Measurements from ENCODE around the gene TRIOBP.
"Not testable (repeated sequence)": the region's sequence is repeated elsewhere in the genome, so short reads cannot be mapped to it uniquely, and the experiment has no call there.

Gene TRIOBP

DNA sequence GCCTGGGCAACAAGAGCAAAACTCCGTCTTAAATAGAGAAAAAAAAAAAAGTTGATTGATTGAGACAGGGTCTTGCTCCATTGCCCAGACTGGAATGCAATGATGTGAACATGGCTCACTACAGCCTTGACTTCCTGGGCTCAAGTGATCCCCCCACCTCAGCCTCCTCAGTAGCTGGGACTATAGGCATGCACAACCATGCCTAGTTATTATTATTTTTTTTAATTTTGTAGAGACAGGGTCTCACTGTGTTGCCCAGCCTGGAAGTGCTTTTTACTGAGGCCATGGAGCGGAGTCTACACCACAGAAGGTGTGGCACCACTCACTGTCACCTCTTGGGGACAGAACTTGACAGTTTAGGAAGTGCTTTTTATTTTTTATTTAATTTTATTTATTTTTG is 17.8 kb downstream of the TRIOBP start:
- CTCF ChIA-PET, result no interaction called here
- POLR2A ChIA-PET (ENCODE audit: low non-redundant PET), result no interaction called here
- no peak for DNase-seq (ENCODE audit: low spot score)
- TF ChIP-seq, protein P1, sequence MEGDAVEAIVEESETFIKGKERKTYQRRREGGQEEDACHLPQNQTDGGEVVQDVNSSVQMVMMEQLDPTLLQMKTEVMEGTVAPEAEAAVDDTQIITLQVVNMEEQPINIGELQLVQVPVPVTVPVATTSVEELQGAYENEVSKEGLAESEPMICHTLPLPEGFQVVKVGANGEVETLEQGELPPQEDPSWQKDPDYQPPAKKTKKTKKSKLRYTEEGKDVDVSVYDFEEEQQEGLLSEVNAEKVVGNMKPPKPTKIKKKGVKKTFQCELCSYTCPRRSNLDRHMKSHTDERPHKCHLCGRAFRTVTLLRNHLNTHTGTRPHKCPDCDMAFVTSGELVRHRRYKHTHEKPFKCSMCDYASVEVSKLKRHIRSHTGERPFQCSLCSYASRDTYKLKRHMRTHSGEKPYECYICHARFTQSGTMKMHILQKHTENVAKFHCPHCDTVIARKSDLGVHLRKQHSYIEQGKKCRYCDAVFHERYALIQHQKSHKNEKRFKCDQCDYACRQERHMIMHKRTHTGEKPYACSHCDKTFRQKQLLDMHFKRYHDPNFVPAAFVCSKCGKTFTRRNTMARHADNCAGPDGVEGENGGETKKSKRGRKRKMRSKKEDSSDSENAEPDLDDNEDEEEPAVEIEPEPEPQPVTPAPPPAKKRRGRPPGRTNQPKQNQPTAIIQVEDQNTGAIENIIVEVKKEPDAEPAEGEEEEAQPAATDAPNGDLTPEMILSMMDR (conservative IDR thresholded peaks at IDR 0.05; ENCODE audit: low read depth), result no peak
- no peak overlapping the region for H3K27ac ChIP-seq

DNA sequence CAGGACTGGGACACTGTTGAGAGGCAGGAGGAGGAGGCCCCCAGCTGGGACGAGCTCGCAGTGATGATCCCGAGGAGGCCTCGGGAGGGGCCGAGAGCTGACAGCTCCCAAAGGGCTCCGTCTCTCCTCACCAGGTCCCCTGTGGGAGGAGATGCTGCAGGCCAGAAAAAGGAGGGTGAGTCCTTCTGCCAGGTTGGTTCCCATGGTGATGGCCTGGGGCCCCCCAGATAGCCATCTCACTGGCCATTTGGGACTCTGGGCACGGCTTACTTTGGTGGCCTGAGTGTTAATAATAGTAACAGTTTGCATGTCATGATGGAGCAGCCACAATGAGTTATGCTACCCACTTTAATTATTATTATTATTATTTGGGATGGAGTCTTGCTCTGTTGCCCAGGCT is 18.9 kb downstream of the TRIOBP start:
- TF ChIP-seq, protein P1 (conservative IDR thresholded peaks at IDR 0.05; ENCODE audit: low read depth), result no peak
- POLR2A ChIA-PET (ENCODE audit: low non-redundant PET), result interaction anchor here (0.5 kb wide), 1 partner anchor 61 kb away, joined by 3 read pairs; no protein-coding TSS in a partner anchor
- no peak for DNase-seq (ENCODE audit: low spot score)
- CTCF ChIA-PET, result interaction anchor here (0.7 kb wide), 1 partner anchor 9 kb away, joined by 3 read pairs; no protein-coding TSS in a partner anchor
- no peak overlapping the region for H3K27ac ChIP-seq

DNA sequence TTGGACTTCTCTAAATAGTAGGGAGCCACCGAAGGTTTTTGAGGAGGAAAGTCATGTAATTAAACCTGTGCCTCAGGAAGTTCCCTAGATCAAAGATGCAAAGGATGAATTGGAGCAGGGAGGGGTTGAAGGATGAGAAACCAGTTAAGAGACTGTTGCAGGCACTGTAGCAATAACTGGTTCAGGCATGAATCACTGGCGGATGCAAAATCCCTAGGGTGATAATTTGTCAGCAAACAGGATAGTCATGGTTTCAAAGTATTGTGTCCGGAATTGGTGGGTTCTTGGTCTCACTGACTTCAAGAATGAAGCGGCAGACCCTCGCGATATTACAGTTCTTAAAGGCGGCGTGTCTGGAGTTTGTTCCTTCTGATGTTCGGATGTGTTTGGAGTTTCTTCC is 19.9 kb downstream of the TRIOBP start:
- ChIA-PET POLR2A (ENCODE audit: low non-redundant PET) (no interaction called here), CTCF (no interaction called here)
- peak; percentile 36 for DNase-seq (ENCODE audit: low spot score)
- TF ChIP-seq, protein P1 (conservative IDR thresholded peaks at IDR 0.05; ENCODE audit: low read depth), result no peak
- H3K27ac ChIP-seq, result no peak overlapping the region

DNA sequence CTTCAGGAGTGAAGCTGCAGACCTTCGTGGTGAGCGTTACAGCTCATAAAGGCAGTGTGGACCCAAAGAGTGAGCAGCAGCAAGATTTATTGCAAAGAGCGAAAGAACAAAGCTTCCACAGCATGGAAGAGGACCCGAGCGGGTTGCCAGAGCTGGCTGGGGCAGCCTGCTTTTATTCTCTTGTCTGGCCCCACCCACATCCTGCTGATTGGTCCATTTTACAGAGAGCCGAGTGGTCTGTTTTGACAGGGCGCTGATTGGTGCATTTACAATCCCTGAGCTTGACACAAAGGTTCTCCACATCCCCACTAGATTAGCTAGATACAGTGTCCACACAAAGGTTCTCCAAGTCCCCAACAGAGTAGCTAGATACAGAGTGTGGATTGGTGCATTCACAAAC is 20.4 kb downstream of the TRIOBP start:
- H3K27ac ChIP-seq; DNase-seq (ENCODE audit: low spot score); POLR2A ChIA-PET (ENCODE audit: low non-redundant PET): not testable (repeated sequence)
- CTCF ChIA-PET, result interaction anchor here (0.6 kb wide), 1 partner anchor 60 kb away, joined by 3 read pairs; no protein-coding TSS in a partner anchor

DNA sequence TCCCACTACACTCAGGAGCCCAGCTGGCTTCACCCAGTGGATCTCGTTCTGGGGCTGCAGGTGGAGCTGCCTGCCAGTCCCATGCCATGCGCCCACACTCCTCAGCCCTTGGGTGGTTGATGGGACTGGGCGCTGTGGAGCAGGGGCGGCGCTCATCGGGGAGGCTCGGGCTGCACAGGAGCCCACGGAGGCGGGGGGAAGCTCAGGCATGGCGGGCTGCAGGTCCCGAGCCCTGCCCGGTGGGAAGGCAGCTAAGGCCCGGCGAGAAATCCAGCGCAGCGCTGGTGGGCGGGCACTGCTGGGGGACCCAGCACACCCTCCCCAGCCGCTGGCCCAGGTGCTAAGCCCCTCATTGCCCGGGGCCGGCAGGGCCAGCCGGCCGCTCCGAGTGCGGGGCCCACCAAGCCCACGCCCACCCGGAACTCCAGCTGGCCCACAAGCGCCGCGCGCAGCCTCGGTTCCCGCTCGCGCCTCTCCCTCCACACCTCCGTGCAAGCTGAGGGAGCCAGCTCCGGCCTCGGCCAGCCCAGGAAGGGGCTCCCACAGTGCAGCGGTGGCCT is 21.0 kb downstream of the TRIOBP start:
- CTCF ChIA-PET, result interaction anchor here (0.6 kb wide), 1 partner anchor 61 kb away, joined by 3 read pairs; no protein-coding TSS in a partner anchor
- POLR2A ChIA-PET (ENCODE audit: low non-redundant PET); DNase-seq (ENCODE audit: low spot score); H3K27ac ChIP-seq: not testable (repeated sequence)

DNA sequence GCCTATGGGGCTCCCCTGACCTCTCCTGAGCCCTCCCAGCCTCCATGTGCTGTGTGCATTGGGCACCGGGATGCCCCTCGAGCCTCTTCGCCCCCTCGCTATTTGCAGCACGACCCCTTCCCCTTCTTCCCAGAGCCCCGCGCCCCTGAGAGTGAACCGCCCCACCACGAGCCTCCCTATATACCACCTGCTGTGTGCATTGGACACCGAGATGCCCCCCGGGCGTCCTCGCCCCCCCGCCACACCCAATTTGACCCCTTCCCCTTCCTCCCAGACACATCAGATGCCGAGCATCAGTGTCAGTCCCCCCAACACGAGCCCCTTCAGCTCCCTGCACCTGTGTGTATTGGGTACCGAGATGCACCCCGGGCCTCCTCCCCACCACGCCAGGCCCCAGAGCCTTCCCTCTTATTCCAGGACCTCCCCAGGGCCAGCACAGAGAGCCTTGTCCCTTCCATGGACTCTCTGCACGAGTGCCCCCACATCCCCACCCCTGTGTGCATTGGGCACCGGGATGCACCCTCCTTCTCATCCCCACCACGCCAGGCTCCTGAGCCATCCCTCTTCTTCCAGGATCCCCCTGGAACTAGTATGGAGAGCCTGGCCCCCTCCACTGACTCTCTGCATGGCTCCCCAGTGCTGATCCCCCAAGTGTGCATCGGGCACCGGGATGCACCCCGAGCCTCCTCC is 28.8 kb downstream of the TRIOBP start:
- no peak overlapping the region for H3K27ac ChIP-seq
- no peak for DNase-seq (ENCODE audit: low spot score)
- TF ChIP-seq, protein P1 (conservative IDR thresholded peaks at IDR 0.05; ENCODE audit: low read depth), result no peak
- CTCF ChIA-PET, result no interaction called here
- POLR2A ChIA-PET (ENCODE audit: low non-redundant PET), result no interaction called here

DNA sequence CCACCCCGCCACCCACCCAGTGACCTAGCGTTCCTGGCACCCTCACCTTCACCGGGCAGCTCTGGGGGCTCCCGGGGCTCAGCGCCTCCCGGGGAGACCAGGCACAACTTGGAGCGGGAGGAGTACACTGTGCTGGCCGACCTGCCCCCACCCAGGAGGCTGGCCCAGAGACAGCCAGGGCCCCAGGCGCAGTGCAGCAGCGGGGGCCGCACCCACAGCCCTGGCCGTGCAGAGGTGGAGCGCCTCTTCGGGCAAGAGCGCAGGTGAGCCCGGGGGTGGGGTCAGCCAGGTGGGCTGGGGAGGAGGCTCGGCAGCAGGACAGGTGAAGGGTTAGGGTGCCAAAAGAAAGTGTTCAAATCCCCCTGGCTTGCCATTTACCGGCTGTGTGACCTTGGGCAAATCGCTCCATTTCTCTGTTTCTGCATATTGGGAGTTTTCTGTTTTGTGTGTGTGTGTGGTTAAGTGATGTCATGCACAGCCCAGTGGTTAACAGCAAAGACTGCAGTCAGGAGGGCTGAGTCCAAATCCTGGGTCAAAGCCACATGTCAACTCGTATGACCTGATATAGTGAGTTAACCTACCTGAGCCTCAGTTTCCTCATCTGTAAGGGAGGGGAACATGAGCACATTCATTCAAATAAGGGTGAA is 29.5 kb downstream of the TRIOBP start:
- no peak for DNase-seq (ENCODE audit: low spot score)
- TF ChIP-seq, protein P1 (conservative IDR thresholded peaks at IDR 0.05; ENCODE audit: low read depth), result no peak
- no peak overlapping the region for H3K27ac ChIP-seq
- POLR2A ChIA-PET (ENCODE audit: low non-redundant PET), result no interaction called here
- CTCF ChIA-PET, result no interaction called here
